IMR-90 (cell line): Measurements from ENCODE around the gene SH2B3. TPM values are rescaled to one million over a fixed set of nuclear protein-coding genes. Genes with fewer than 3 reads are reported as not detected.
"Not testable (repeated sequence)": the region's sequence is repeated elsewhere in the genome, so short reads cannot be mapped to it uniquely, and the experiment has no call there.

Source experiments
- ATAC-seq: fragments of 200-7000 bp; cut with Tn5 transposase; 2 replicates; pipeline ENCODE4 v1.9.1; 2020; ENCODE audit warnings: low read depth, mild to moderate bottlenecking, moderate library complexity
- BruUV-seq: library from RNA; stranded (reverse); fragments of 400-500 nt; replicated peaks from 2 replicates; lab custom pipeline; 2021; lab: Mats Ljungman, UMichigan
- CTCF ChIA-PET: fragments of 300-600 bp; formaldehyde crosslinking; extraction: SDS; loops from one replicate; lab custom pipeline; 2021; ENCODE audit warnings: antibody characterized with exemption; lab: Yijun Ruan, JAX
- POLR2A ChIA-PET: fragments of 300-600 bp; sonication (Branson Sonifier 250); formaldehyde crosslinking; loops from one replicate; lab custom pipeline; 2022; ENCODE audit warnings: antibody characterized with exemption; ENCODE audit not compliant: unreplicated experiment; lab: Charles Lee
- DNase-seq: peaks from one replicate; pipeline ENCODE4 v3.0.0; 2013
- H2AFZ ChIP-seq: replicated peaks from 2 replicates; pipeline ENCODE3; 2013; ENCODE audit warnings: low read length, mild to moderate bottlenecking; ENCODE audit not compliant: poor library complexity
- H2AK5ac ChIP-seq: 2 replicates; pipeline ENCODE4 v1.6.1; 2013; ENCODE audit warnings: low read depth, low read length, inconsistent platforms
- H2AK9ac ChIP-seq: replicated peaks from 2 replicates; pipeline ENCODE3; 2013; ENCODE audit warnings: mild to moderate bottlenecking, low read depth, low read length, moderate library complexity; ENCODE audit not compliant: poor library complexity
- H2BK120ac ChIP-seq: 2 replicates; pipeline ENCODE4 v1.6.1; 2013; ENCODE audit warnings: low read depth, low read length, inconsistent platforms
- H2BK15ac ChIP-seq: 3 replicates; pipeline ENCODE4 v1.6.1; 2013; ENCODE audit warnings: low read depth, low read length, inconsistent platforms
- H2BK20ac ChIP-seq: 2 replicates; pipeline ENCODE4 v1.6.1; 2013; ENCODE audit warnings: low read depth, mild to moderate bottlenecking, inconsistent platforms, low read length, moderate library complexity
- H2BK5ac ChIP-seq: 2 replicates; pipeline ENCODE4 v1.6.1; 2013; ENCODE audit warnings: mild to moderate bottlenecking, low read depth, low read length, inconsistent platforms; ENCODE audit not compliant: poor library complexity, severe bottlenecking
- H3K14ac ChIP-seq: replicated peaks from 2 replicates; pipeline ENCODE4 v1.6.1; 2013; ENCODE audit warnings: low read depth, low read length, inconsistent platforms
- H3K18ac ChIP-seq: 2 replicates; pipeline ENCODE4 v1.6.1; 2013; ENCODE audit warnings: low read depth, low read length, control low read depth
- H3K23ac ChIP-seq: 2 replicates; pipeline ENCODE4 v1.6.1; 2013; ENCODE audit warnings: low read depth, low read length, inconsistent platforms
- H3K27ac ChIP-seq: 2 replicates; pipeline ENCODE4 v1.5.1; 2013; ENCODE audit warnings: mild to moderate bottlenecking, control low read depth, low read length; ENCODE audit not compliant: insufficient read depth
- H3K27me3 ChIP-seq: 2 replicates; pipeline ENCODE4 v1.6.1; 2013; ENCODE audit warnings: low read length; ENCODE audit not compliant: control insufficient read depth, insufficient read depth
- H3K36me3 ChIP-seq: 2 replicates; pipeline ENCODE4 v1.6.1; 2013; ENCODE audit warnings: low read length, mixed read lengths; ENCODE audit not compliant: control insufficient read depth, insufficient read depth
- H3K4ac ChIP-seq: 2 replicates; pipeline ENCODE4 v1.6.1; 2013; ENCODE audit warnings: low read depth, low read length, inconsistent platforms
- H3K4me1 ChIP-seq: 2 replicates; pipeline ENCODE4 v1.6.1; 2013; ENCODE audit warnings: low read length, mixed read lengths; ENCODE audit not compliant: control insufficient read depth, insufficient read depth
- H3K4me2 ChIP-seq: 2 replicates; pipeline ENCODE4 v1.6.1; 2013; ENCODE audit warnings: low read depth, mild to moderate bottlenecking, control low read depth, low read length, moderate library complexity
- H3K4me3 ChIP-seq: 2 replicates; pipeline ENCODE4 v1.5.1; 2013; ENCODE audit warnings: low read depth, mild to moderate bottlenecking, control low read depth, low read length, moderate library complexity; ENCODE audit not compliant: insufficient read depth
- H3K56ac ChIP-seq: 2 replicates; pipeline ENCODE4 v1.6.1; 2013; ENCODE audit warnings: low read length, inconsistent platforms; ENCODE audit not compliant: insufficient read depth; ENCODE audit errors: extremely low read depth
- H3K79me1 ChIP-seq, 2 experiments: 2 replicates each; pipeline ENCODE4 v1.6.1; 2013; ENCODE audit warnings: low read length in 2 of 2, inconsistent platforms in 1 of 2, low read depth in 1 of 2
- H3K9ac ChIP-seq: 2 replicates; pipeline ENCODE4 v1.6.1; 2013; ENCODE audit warnings: low read depth, low read length, control low read depth
- H3K9me1 ChIP-seq: 2 replicates; pipeline ENCODE4 v1.6.1; 2013; ENCODE audit warnings: low read length, inconsistent platforms; ENCODE audit not compliant: insufficient read depth
- H3K9me3 ChIP-seq: 2 replicates; pipeline ENCODE4 v1.6.1; 2013; ENCODE audit warnings: low read length; ENCODE audit not compliant: control insufficient read depth, insufficient read depth
- H4K20me1 ChIP-seq: 2 replicates; pipeline ENCODE4 v1.6.1; 2013; ENCODE audit warnings: low read length, inconsistent platforms; ENCODE audit not compliant: insufficient read depth
- H4K5ac ChIP-seq: 2 replicates; pipeline ENCODE4 v1.6.1; 2013; ENCODE audit warnings: mild to moderate bottlenecking, low read depth, low read length, control low read depth
- H4K8ac ChIP-seq, 2 experiments: 2 replicates each; pipeline ENCODE4 v1.6.1; 2013; ENCODE audit warnings: low read depth in 2 of 2, low read length in 2 of 2, control low read depth in 1 of 2, inconsistent platforms in 1 of 2
- H4K91ac ChIP-seq: 2 replicates; pipeline ENCODE4 v1.6.1; 2013; ENCODE audit warnings: low read depth, low read length, inconsistent platforms; ENCODE audit not compliant: insufficient read depth
- WGBS, 2 experiments: methylation state at CpG; one replicate each; pipeline versions ENCODE4 v1.1.5 to v1.1.7; 2013; ENCODE audit warnings: missing lambda C conversion rate in 2 of 2; ENCODE audit not compliant: insufficient read length in 1 of 2; ENCODE audit errors: extremely low coverage in 2 of 2; 5-methylcytosine and 5-hydroxymethylcytosine counted together
- dilution Hi-C: fragments of 300-500 bp; cut with HindIII; formaldehyde crosslinking; loops from one replicate; pipeline ENCODE4 v1.14.3; 2018; ENCODE audit warnings: low sequenced_read_pairs; ENCODE audit not compliant: unreplicated experiment
- in situ Hi-C: fragments of 300-500 bp; cut with MboI; formaldehyde crosslinking; loops from 3 replicates; pipeline ENCODE4 v1.14.3; 2019; ENCODE audit warnings: low sequenced_read_pairs, inconsistent platforms, mixed read lengths
- intact Hi-C: fragments of 100-400 bp; cut with micrococcal nuclease; formaldehyde crosslinking; loops from 2 replicates; pipeline ENCODE4 v1.10.0; 2022
- polyA plus RNA-seq, 3 experiments: library from polyadenylated mRNA; depleted of rRNA; stranded (reverse); fragments of >200 nt; gene quantifications; 2 replicates each; pipeline ENCODE4 v1.2.3, GENCODE V29; 2012; ENCODE audit warnings: low replicate concordance in 1 of 3
- total RNA-seq: library from RNA; depleted of rRNA; stranded (reverse); fragments of >200 nt; gene quantifications from 2 replicates; pipeline ENCODE4 v1.2.3, GENCODE V29; 2012

SH2B3 gene
- total and polyA plus RNA-seq, 2 of the 4 experiments (the other 2 are of a cell fraction), result 9.3 to 20.2 TPM

- ATAC-seq, result peak; percentile 57
- H3K4ac ChIP-seq, H3K18ac ChIP-seq, H3K9me1 ChIP-seq, H2AK9ac ChIP-seq, H3K4me3 ChIP-seq, H2BK20ac ChIP-seq, dilution Hi-C loops, H3K56ac ChIP-seq, H2BK120ac ChIP-seq, H3K27ac ChIP-seq, in situ Hi-C loops, H3K9ac ChIP-seq, H3K9me3 ChIP-seq, intact Hi-C loops, H3K14ac ChIP-seq, H4K20me1 ChIP-seq, H2AFZ ChIP-seq, H2BK15ac ChIP-seq, H3K27me3 ChIP-seq, H3K4me2 ChIP-seq, H4K5ac ChIP-seq, H4K91ac ChIP-seq, BruUV-seq, H3K4me1 ChIP-seq, H4K8ac ChIP-seq, H3K23ac ChIP-seq, POLR2A ChIA-PET, H2AK5ac ChIP-seq: not testable (repeated sequence)
- no CpG with 5 or more reads among the region's 7 CpGs for WGBS, 2 experiments
- Histone ChIP-seq H3K36me3 (peaks cover 44% of the 10 kb centered on the region), H3K79me1 (peaks cover 31 to 40% of the 10 kb centered on the region in 2 experiments), H2BK5ac (peak overlapping the region; percentile 7)
- peak; percentile 57 for DNase-seq
- CTCF ChIA-PET, result interaction anchor here (0.6 kb wide), 1 partner anchor 376 kb away, joined by 4 read pairs; no protein-coding TSS in a partner anchor
Measured at GRCh38 chr12:111492979-111493378, 87.3 kb downstream of the SH2B3 start.
